ENCODE data around the gene PNMA8A. TPM values are rescaled to one million over a fixed set of nuclear protein-coding genes. Genes with fewer than 3 reads are reported as not detected.

Gene PNMA8A
- polyA plus RNA-seq, 1 donor from 2014 or later, result 234 TPM

- Histone ChIP-seq H3F3A (ENCODE audit: insufficient read depth, low read length, poor library complexity, severe bottlenecking) (no peaks in the 10 kb centered on the region), H3K4me2 (ENCODE audit: low read length) (no peak overlapping the region), H3K79me2 (replicated peaks; ENCODE audit: insufficient read depth, low read length) (no peaks in the 10 kb centered on the region), H4K20me1 (ENCODE audit: insufficient read depth) (no peaks in the 10 kb centered on the region), H2AFZ (ENCODE audit: low read depth, low read length) (no peak overlapping the region), H3K9me3 (ENCODE audit: low read length) (peaks cover 3% of the 10 kb centered on the region), H3K27me3 (ENCODE audit: insufficient read depth, low read depth, low read length) (no peaks in the 10 kb centered on the region), H3K9me2 (ENCODE audit: insufficient read depth, low read length) (no peaks in the 10 kb centered on the region), H3K27ac (ENCODE audit: low read length) (no peak overlapping the region), H3K36me3 (ENCODE audit: insufficient read depth, low read length) (no peaks in the 10 kb centered on the region), H3K4me3 (ENCODE audit: low read length) (no peak overlapping the region), H3K9ac (ENCODE audit: low read length) (no peak overlapping the region)
- TF ChIP-seq TAF1 (IDR thresholded peaks at IDR 0.05; ENCODE audit: low read depth) (no peak), EP300 (conservative IDR thresholded peaks at IDR 0.05; ENCODE audit: poor library complexity, severe bottlenecking) (no peak), EZH2 (IDR thresholded peaks at IDR 0.05; ENCODE audit: borderline replicate concordance, insufficient read depth, low read length, poor library complexity, severe bottlenecking) (no peak), POLR2AphosphoS5 (IDR thresholded peaks at IDR 0.05) (no peak), CTCF (IDR thresholded peaks at IDR 0.05; ENCODE audit: poor library complexity, severe bottlenecking) (no peak), MXI1 (conservative IDR thresholded peaks at IDR 0.05; ENCODE audit: poor library complexity, severe bottlenecking) (no peak), SMC3 (conservative IDR thresholded peaks at IDR 0.05; ENCODE audit: poor library complexity) (no peak)
Measured at GRCh38 chr19:46515290-46515609, 43.9 kb upstream of the PNMA8A start.

DNA sequence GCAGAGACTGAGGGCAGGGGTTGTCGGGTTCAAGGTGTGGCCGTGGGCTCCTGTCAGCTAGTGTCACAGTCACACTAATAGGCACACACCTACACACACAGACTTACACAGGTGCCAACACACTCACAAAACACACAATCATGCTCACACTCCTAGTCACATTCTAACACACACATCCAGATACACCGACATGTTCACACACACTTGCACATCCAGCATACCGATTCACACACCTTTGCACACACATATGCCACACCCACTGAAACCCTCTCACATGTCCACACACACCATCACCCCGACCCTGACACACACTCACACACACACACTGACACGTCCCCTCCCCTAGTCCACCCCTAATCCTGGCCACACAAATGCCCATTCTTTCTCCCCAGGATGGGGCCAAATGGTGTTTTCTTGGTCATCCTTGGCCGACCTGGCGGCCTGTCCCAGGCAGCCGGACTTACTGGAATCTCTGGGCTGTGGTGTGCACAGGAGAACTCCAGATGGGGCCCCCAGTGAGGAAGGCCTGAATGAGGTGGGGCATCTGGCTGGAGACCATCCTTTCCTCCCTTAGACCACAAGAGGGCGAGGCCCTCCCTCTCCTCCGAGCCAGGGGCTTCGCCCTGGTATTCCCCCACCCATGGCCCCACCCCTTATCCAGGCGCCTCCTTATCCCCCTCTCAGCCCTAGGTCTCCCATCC lies 43.4 kb upstream of the PNMA8A start:
- Histone ChIP-seq H3K27me3 (ENCODE audit: insufficient read depth, low read depth, low read length) (no peaks in the 10 kb centered on the region), H3K79me2 (replicated peaks; ENCODE audit: insufficient read depth, low read length) (no peaks in the 10 kb centered on the region), H2AFZ (ENCODE audit: low read depth, low read length) (no peak overlapping the region), H3F3A (ENCODE audit: insufficient read depth, low read length, poor library complexity, severe bottlenecking) (no peaks in the 10 kb centered on the region), H3K36me3 (ENCODE audit: insufficient read depth, low read length) (no peaks in the 10 kb centered on the region), H3K9ac (ENCODE audit: low read length) (peak overlapping the region; percentile 2), H3K4me2 (ENCODE audit: low read length) (no peak overlapping the region), H3K9me3 (ENCODE audit: low read length) (peaks cover 3% of the 10 kb centered on the region), H3K27ac (ENCODE audit: low read length) (no peak overlapping the region), H3K9me2 (ENCODE audit: insufficient read depth, low read length) (no peaks in the 10 kb centered on the region), H4K20me1 (ENCODE audit: insufficient read depth) (no peaks in the 10 kb centered on the region), H3K4me3 (ENCODE audit: low read length) (no peak overlapping the region)
- TF ChIP-seq MXI1 (conservative IDR thresholded peaks at IDR 0.05; ENCODE audit: poor library complexity, severe bottlenecking) (no peak), TAF1 (IDR thresholded peaks at IDR 0.05; ENCODE audit: low read depth) (no peak), EP300 (conservative IDR thresholded peaks at IDR 0.05; ENCODE audit: poor library complexity, severe bottlenecking) (no peak), POLR2AphosphoS5 (IDR thresholded peaks at IDR 0.05) (no peak), SMC3 (conservative IDR thresholded peaks at IDR 0.05; ENCODE audit: poor library complexity) (no peak), CTCF (IDR thresholded peaks at IDR 0.05; ENCODE audit: poor library complexity, severe bottlenecking) (no peak), EZH2 (IDR thresholded peaks at IDR 0.05; ENCODE audit: borderline replicate concordance, insufficient read depth, low read length, poor library complexity, severe bottlenecking) (no peak), RAD21 (conservative IDR thresholded peaks at IDR 0.05) (no peak)
- TF ChIP-seq, protein P1, sequence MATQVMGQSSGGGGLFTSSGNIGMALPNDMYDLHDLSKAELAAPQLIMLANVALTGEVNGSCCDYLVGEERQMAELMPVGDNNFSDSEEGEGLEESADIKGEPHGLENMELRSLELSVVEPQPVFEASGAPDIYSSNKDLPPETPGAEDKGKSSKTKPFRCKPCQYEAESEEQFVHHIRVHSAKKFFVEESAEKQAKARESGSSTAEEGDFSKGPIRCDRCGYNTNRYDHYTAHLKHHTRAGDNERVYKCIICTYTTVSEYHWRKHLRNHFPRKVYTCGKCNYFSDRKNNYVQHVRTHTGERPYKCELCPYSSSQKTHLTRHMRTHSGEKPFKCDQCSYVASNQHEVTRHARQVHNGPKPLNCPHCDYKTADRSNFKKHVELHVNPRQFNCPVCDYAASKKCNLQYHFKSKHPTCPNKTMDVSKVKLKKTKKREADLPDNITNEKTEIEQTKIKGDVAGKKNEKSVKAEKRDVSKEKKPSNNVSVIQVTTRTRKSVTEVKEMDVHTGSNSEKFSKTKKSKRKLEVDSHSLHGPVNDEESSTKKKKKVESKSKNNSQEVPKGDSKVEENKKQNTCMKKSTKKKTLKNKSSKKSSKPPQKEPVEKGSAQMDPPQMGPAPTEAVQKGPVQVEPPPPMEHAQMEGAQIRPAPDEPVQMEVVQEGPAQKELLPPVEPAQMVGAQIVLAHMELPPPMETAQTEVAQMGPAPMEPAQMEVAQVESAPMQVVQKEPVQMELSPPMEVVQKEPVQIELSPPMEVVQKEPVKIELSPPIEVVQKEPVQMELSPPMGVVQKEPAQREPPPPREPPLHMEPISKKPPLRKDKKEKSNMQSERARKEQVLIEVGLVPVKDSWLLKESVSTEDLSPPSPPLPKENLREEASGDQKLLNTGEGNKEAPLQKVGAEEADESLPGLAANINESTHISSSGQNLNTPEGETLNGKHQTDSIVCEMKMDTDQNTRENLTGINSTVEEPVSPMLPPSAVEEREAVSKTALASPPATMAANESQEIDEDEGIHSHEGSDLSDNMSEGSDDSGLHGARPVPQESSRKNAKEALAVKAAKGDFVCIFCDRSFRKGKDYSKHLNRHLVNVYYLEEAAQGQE (IDR thresholded peaks at IDR 0.05; ENCODE audit: borderline replicate concordance), result no peak

Data from neural cell (in vitro differentiated cells).